Posterior cingulate gyrus (tissue), 11 donors: ENCODE measurements around the gene MID1.

Experiments used
- DNase-seq, 10 donors: peaks; one replicate each; pipeline versions ENCODE4 v3.0.0 to v3.0.0-alpha.2; 2020 to 2021; ENCODE audit warnings: mixed read lengths in 3 of 10
- intact Hi-C: fragments of 100-400 bp; cut with DNase I; formaldehyde crosslinking; loops from one replicate; pipeline ENCODE4 v1.15.1; 2023

The MID1 gene

GRCh38 chrX:10506781-10507180 is 113.6 kb downstream of the MID1 start:
- DNase-seq = no peak
- intact Hi-C loops = no loop called here

- no peak for DNase-seq
- intact Hi-C loops = no loop called here
Observed at GRCh38 chrX:10505726-10506125, 114.7 kb downstream of the MID1 start.

GRCh38 chrX:10502961-10503360 is 117.4 kb downstream of the MID1 start:
- intact Hi-C loops = no loop called here
- DNase-seq = no peak

- intact Hi-C loops = no loop called here
- DNase-seq = no peak
Observed at GRCh38 chrX:10501611-10502010, 118.8 kb downstream of the MID1 start.

- DNase-seq = no peak
- intact Hi-C loops = no loop called here
Observed at GRCh38 chrX:10496345-10496965, 123.9 kb downstream of the MID1 start.

- intact Hi-C loops = no loop called here
- DNase-seq = no peak
Observed at GRCh38 chrX:10495677-10496076, 124.7 kb downstream of the MID1 start.

- intact Hi-C loops = no loop called here
- no peak for DNase-seq
Observed at GRCh38 chrX:10492250-10492649, 128.1 kb downstream of the MID1 start.

- DNase-seq = no peak
- intact Hi-C loops = no loop called here
Observed at GRCh38 chrX:10486373-10486772, 134.0 kb downstream of the MID1 start.

GRCh38 chrX:10485326-10485725 is 135.1 kb downstream of the MID1 start:
- no peak for DNase-seq
- intact Hi-C loops = no loop called here

GRCh38 chrX:10484683-10485247 is 135.6 kb downstream of the MID1 start:
- intact Hi-C loops = no loop called here
- DNase-seq = no peak

GRCh38 chrX:10483191-10483831 is 137.1 kb downstream of the MID1 start:
- DNase-seq = no peak
- intact Hi-C loops = no loop called here

GRCh38 chrX:10482708-10483107 is 137.7 kb downstream of the MID1 start:
- intact Hi-C loops = no loop called here
- DNase-seq = no peak

- intact Hi-C loops = no loop called here
Observed at GRCh38 chrX:10482261-10482660, 138.1 kb downstream of the MID1 start.

GRCh38 chrX:10480861-10481260 is 139.5 kb downstream of the MID1 start:
- DNase-seq = no peak
- intact Hi-C loops = no loop called here

More at GRCh38 chrX:10482261-10482660, 138.1 kb downstream of the MID1 start:
- DNase-seq = no peak

GRCh38 chrX:10479508-10479907 is 140.9 kb downstream of the MID1 start:
- intact Hi-C loops = no loop called here
- no peak for DNase-seq

- DNase-seq = no peak
- intact Hi-C loops = no loop called here
Observed at GRCh38 chrX:10477525-10477924, 142.9 kb downstream of the MID1 start.

GRCh38 chrX:10474913-10475568 is 145.3 kb downstream of the MID1 start:
- intact Hi-C loops = no loop called here
- no peak for DNase-seq

- no peak for DNase-seq
- intact Hi-C loops = no loop called here
Observed at GRCh38 chrX:10474510-10474909, 145.9 kb downstream of the MID1 start.

- no peak for DNase-seq
- intact Hi-C loops = no loop called here
Observed at GRCh38 chrX:10471418-10471817, 149.0 kb downstream of the MID1 start.

- no peak for DNase-seq
- intact Hi-C loops = no loop called here
Observed at GRCh38 chrX:10470009-10470408, 150.4 kb downstream of the MID1 start.

- intact Hi-C loops = no loop called here
- no peak for DNase-seq
Observed at GRCh38 chrX:10467793-10468192, 152.6 kb downstream of the MID1 start.

GRCh38 chrX:10465254-10465653 is 155.1 kb downstream of the MID1 start:
- intact Hi-C loops = no loop called here
- DNase-seq = no peak
